ENCODE results near the gene ZNF860. TPM values are rescaled to one million over a fixed set of nuclear protein-coding genes. Genes with fewer than 3 reads are reported as not detected.
"Not testable (repeated sequence)": the region's sequence is repeated elsewhere in the genome, so short reads cannot be mapped to it uniquely, and the experiment has no call there.

The ZNF860 gene
- total RNA-seq, 1 donor from 2014 or later, result 0.56 TPM

DNA sequence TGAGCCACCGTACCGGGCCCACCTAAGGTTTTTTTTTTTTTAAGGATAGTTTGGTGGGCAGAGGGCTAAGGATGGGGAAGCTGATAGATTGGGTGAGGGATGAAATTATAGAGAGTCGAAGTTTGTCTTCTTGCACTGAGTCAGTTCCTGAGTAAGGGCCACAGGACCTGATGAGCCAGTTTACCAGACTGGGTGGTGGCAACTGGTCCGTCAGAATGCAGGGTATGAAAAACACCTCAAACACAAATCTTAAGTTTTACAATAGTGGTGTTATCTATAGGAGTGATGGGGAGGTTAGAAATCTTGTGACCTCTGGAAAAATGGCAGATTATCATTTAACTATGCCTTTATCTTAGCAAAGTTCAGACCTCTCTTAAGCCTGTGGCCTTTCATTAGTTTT is 2.8 kb downstream of the ZNF860 start:
- Mint-ChIP-seq H3K27me3 (ENCODE audit: low read depth) (peaks cover 31% of the 10 kb centered on the region), H3K36me3 (ENCODE audit: low read depth) (peaks cover 4% of the 10 kb centered on the region), H3K27ac (ENCODE audit: unreplicated experiment) (no peak overlapping the region)

GRCh38 chr3:31985831-31986230 is 4.3 kb downstream of the ZNF860 start:
- Mint-ChIP-seq H3K4me3 (no peak overlapping the region), H3K27ac (ENCODE audit: unreplicated experiment) (no peak overlapping the region), H3K4me1 (peaks cover 5% of the 10 kb centered on the region), H3K36me3 (ENCODE audit: low read depth) (peaks cover 4% of the 10 kb centered on the region), H3K9me3 (no peaks in the 10 kb centered on the region), H3K27me3 (ENCODE audit: low read depth) (peaks cover 21% of the 10 kb centered on the region)
- TF ChIP-seq, protein P1, sequence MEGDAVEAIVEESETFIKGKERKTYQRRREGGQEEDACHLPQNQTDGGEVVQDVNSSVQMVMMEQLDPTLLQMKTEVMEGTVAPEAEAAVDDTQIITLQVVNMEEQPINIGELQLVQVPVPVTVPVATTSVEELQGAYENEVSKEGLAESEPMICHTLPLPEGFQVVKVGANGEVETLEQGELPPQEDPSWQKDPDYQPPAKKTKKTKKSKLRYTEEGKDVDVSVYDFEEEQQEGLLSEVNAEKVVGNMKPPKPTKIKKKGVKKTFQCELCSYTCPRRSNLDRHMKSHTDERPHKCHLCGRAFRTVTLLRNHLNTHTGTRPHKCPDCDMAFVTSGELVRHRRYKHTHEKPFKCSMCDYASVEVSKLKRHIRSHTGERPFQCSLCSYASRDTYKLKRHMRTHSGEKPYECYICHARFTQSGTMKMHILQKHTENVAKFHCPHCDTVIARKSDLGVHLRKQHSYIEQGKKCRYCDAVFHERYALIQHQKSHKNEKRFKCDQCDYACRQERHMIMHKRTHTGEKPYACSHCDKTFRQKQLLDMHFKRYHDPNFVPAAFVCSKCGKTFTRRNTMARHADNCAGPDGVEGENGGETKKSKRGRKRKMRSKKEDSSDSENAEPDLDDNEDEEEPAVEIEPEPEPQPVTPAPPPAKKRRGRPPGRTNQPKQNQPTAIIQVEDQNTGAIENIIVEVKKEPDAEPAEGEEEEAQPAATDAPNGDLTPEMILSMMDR (conservative IDR thresholded peaks at IDR 0.05), result no peak
- DNase-seq (ENCODE audit: low read depth, low spot score), result no peak

More for the DNA sequence above, 2.8 kb downstream of the ZNF860 start:
- H3K9me3 Mint-ChIP-seq, result no peaks in the 10 kb centered on the region
- no peak for DNase-seq (ENCODE audit: low read depth, low spot score)
- TF ChIP-seq, protein P1 (conservative IDR thresholded peaks at IDR 0.05), result no peak
- H3K4me3 Mint-ChIP-seq, result no peak overlapping the region
- H3K4me1 Mint-ChIP-seq, result peaks cover 10% of the 10 kb centered on the region

DNA sequence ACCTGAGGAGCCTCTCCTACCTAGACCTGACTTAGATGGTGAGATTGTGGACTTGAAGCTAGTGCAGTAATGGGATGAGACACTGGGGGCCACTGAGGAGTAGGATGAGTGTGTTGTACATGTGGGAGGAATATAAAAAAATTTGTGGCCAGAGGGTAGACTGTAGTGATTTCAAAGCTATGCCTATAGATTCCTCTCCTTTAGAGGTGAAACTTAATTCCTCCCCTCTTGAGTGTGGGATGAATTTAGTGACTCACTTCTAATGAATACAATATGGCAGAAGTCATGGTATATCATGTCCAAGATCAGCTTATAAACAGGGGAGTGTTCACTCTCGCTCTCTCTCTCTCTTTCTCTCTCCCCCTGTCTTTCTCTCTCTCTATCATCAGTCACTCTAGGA is 6.7 kb downstream of the ZNF860 start:
- Mint-ChIP-seq H3K9me3 (peaks cover 3% of the 10 kb centered on the region), H3K27ac (ENCODE audit: unreplicated experiment) (no peak overlapping the region), H3K4me3 (no peak overlapping the region), H3K27me3 (ENCODE audit: low read depth) (no peaks in the 10 kb centered on the region), H3K4me1 (no peaks in the 10 kb centered on the region), H3K36me3 (ENCODE audit: low read depth) (peaks cover 4% of the 10 kb centered on the region)
- TF ChIP-seq, protein P1 (conservative IDR thresholded peaks at IDR 0.05), result no peak
- no peak for DNase-seq (ENCODE audit: low read depth, low spot score)

- DNase-seq (ENCODE audit: low read depth, low spot score); H3K27me3 Mint-ChIP-seq (ENCODE audit: low read depth); H3K4me3 Mint-ChIP-seq; H3K9me3 Mint-ChIP-seq; H3K36me3 Mint-ChIP-seq (ENCODE audit: low read depth); H3K27ac Mint-ChIP-seq (ENCODE audit: unreplicated experiment); H3K4me1 Mint-ChIP-seq: not testable (repeated sequence)
Measured at GRCh38 chr3:31992995-31993394, 11.4 kb downstream of the ZNF860 start.

DNA sequence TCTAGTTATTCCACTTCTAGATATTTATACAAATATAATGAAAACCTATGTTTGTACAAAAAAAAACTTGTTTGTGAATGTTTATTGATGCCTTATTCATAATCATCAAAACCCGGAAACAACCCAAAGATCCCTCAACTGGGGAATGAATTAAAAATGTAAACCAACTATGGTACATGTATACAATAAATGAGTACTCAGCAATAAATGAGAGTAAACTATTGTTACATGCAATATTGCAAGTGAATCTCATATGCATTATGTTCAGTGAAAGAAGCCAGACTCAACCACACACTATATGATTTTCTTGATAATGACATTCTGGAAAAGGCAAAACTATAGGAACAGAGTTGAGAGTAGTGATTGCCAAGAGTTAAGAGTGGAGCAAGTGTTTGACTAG is 12.3 kb downstream of the ZNF860 start:
- Mint-ChIP-seq H3K4me3 (no peak overlapping the region), H3K4me1 (no peaks in the 10 kb centered on the region), H3K27ac (ENCODE audit: unreplicated experiment) (no peak overlapping the region), H3K9me3 (peaks cover 3% of the 10 kb centered on the region), H3K36me3 (ENCODE audit: low read depth) (peaks cover 3% of the 10 kb centered on the region), H3K27me3 (ENCODE audit: low read depth) (no peaks in the 10 kb centered on the region)
- TF ChIP-seq, protein P1 (conservative IDR thresholded peaks at IDR 0.05), result no peak
- no peak for DNase-seq (ENCODE audit: low read depth, low spot score)

GRCh38 chr3:31995026-31995425 is 13.5 kb downstream of the ZNF860 start:
- H3K27ac Mint-ChIP-seq (ENCODE audit: unreplicated experiment); H3K27me3 Mint-ChIP-seq (ENCODE audit: low read depth); DNase-seq (ENCODE audit: low read depth, low spot score); H3K4me1 Mint-ChIP-seq; H3K9me3 Mint-ChIP-seq; H3K4me3 Mint-ChIP-seq; H3K36me3 Mint-ChIP-seq (ENCODE audit: low read depth): not testable (repeated sequence)

DNA sequence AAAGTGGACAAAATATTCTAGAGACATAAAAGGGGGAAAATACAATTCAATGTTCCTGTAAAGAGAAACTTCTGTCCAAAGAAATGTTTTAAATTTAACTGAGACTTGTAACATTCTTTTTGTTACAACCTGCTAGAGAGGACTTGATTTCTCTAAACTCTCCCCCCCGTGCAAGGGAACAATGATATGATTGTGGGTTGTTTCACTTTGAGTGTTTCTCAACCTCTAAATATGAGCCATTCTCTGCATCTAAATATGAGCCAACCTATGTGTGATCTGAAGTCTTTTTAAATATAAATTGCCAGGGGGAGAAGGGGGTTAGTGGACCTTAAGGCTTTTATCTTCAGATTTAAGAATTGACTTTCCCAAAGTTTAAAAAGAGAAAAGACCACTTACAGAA is 14.6 kb downstream of the ZNF860 start:
- Mint-ChIP-seq H3K27me3 (ENCODE audit: low read depth) (no peaks in the 10 kb centered on the region), H3K9me3 (peaks cover 3% of the 10 kb centered on the region), H3K36me3 (ENCODE audit: low read depth) (peaks cover 3% of the 10 kb centered on the region), H3K4me3 (no peak overlapping the region), H3K4me1 (no peaks in the 10 kb centered on the region), H3K27ac (ENCODE audit: unreplicated experiment) (no peak overlapping the region)
- TF ChIP-seq, protein P1 (conservative IDR thresholded peaks at IDR 0.05), result no peak
- no peak for DNase-seq (ENCODE audit: low read depth, low spot score)
